HCT116 (cell line): ENCODE measurements around the gene DNAJC10. TPM values are rescaled to one million over a fixed set of nuclear protein-coding genes. Genes with fewer than 3 reads are reported as not detected.

Experiments
- ATAC-seq: fragments of 200-7000 bp; cut with Tn5 transposase; 2 replicates; pipeline ENCODE4 v1.9.1; 2020; ENCODE audit warnings: mild to moderate bottlenecking, moderate library complexity
- BruUV-seq: library from RNA; stranded (reverse); fragments of 400-500 nt; replicated peaks from 2 replicates; lab custom pipeline; 2021; lab: Mats Ljungman, UMichigan
- CTCF ChIA-PET: fragments of 300-600 bp; sonication (Branson Sonifier 250); formaldehyde crosslinking; loops from one replicate; lab custom pipeline; 2021; ENCODE audit warnings: antibody characterized with exemption; lab: Charles Lee
- POLR2A ChIA-PET: fragments of 300-600, 350-600 bp; sonication (Branson Sonifier 250); formaldehyde crosslinking; loops from one replicate; lab custom pipeline; 2021; ENCODE audit warnings: antibody characterized with exemption; lab: Charles Lee
- RAD21 ChIA-PET, 2 experiments: fragments of 300-600 bp; sonication (Branson Sonifier 250); formaldehyde crosslinking; loops; one replicate each; lab custom pipeline; 2023; ENCODE audit warnings: low total read pairs in 2 of 2; ENCODE audit not compliant: uncharacterized antibody in 2 of 2, unreplicated experiment in 2 of 2, low non-redundant PET in 1 of 2; lab: Charles Lee
- DNase-seq: peaks from one replicate; pipeline ENCODE4 v3.0.0-alpha.2; 2010; ENCODE audit warnings: low read depth, low spot score
- H2AFZ ChIP-seq: fragments of 200-600 bp; shearing (Covaris generic), sonication (generic); 2 replicates; pipeline ENCODE4 v1.6.1; 2017; ENCODE audit warnings: low read depth, mixed run types, mixed read lengths, antibody characterized with exemption, low read length; ENCODE audit not compliant: poor library complexity, severe bottlenecking
- H3K27ac ChIP-seq: 2 replicates; pipeline ENCODE4 v1.5.1; 2012; ENCODE audit warnings: low read depth, low read length
- H3K27me3 ChIP-seq: fragments of 200-600 bp; sonication (generic); 2 replicates; pipeline ENCODE4 v1.6.1; 2016; ENCODE audit warnings: mixed run types, low read length, mixed read lengths; ENCODE audit not compliant: insufficient read depth
- H3K36me3 ChIP-seq, 2 experiments: fragments of 200-500 bp in 1 of 2; fragments of 200-600 bp in 1 of 2; sonication (Bioruptor generic) in 1 of 2; sonication (generic) in 1 of 2; 2 replicates each; pipeline versions ENCODE4 v1.5.1 to v1.6.1; 2014 to 2016; ENCODE audit warnings: low read length in 2 of 2, inconsistent platforms in 1 of 2, mixed read lengths in 1 of 2, mixed run types in 1 of 2; ENCODE audit not compliant: insufficient read depth in 2 of 2, control insufficient read depth in 1 of 2
- H3K4me1 ChIP-seq, 2 experiments: fragments of 200-600 bp in 1 of 2; sonication (generic) in 1 of 2; 2 replicates each; pipeline versions ENCODE4 v1.5.1 to v1.6.1; 2012 to 2017; ENCODE audit warnings: low read length in 2 of 2, inconsistent platforms in 1 of 2, mild to moderate bottlenecking in 1 of 2, mixed read lengths in 1 of 2, mixed run types in 1 of 2, moderate library complexity in 1 of 2; ENCODE audit not compliant: insufficient read depth in 2 of 2, control insufficient read depth in 1 of 2
- H3K4me2 ChIP-seq: fragments of 200-600 bp; sonication (generic); 2 replicates; pipeline ENCODE4 v1.6.1; 2017; ENCODE audit warnings: mixed run types, low read length, mixed read lengths
- H3K4me3 ChIP-seq, 2 experiments: fragments of 200-600 bp in 1 of 2; sonication (generic) in 1 of 2; replicated peaks in 1 of 2; 2 replicates each; pipeline ENCODE4 v1.5.1; 2011 to 2016; ENCODE audit warnings: low read length in 2 of 2, control low read depth in 1 of 2, low read depth in 1 of 2, mild to moderate bottlenecking in 1 of 2, mixed read lengths in 1 of 2, mixed run types in 1 of 2
- H3K79me2 ChIP-seq: fragments of 200-600 bp; sonication (generic); 2 replicates; pipeline ENCODE4 v1.6.1; 2017; ENCODE audit warnings: mild to moderate bottlenecking, mixed run types, low read length, moderate library complexity, mixed read lengths; ENCODE audit not compliant: insufficient read depth
- H3K9ac ChIP-seq: fragments of 200-600 bp; sonication (generic); 2 replicates; pipeline ENCODE4 v1.6.1; 2016; ENCODE audit warnings: low read length, mixed read lengths
- H3K9me2 ChIP-seq: fragments of 200-600 bp; sonication (generic), shearing (Covaris generic); 2 replicates; pipeline ENCODE4 v1.6.1; 2017; ENCODE audit warnings: mixed run types, mild to moderate bottlenecking, moderate library complexity; ENCODE audit not compliant: insufficient read depth
- H3K9me3 ChIP-seq, 2 experiments: fragments of 200-500 bp in 1 of 2; fragments of 200-600 bp in 1 of 2; sonication (Bioruptor generic) in 1 of 2; sonication (generic) in 1 of 2; 2 replicates each; pipeline ENCODE4 v1.6.1; 2014 to 2017; ENCODE audit warnings: low read length in 2 of 2, mixed read lengths in 2 of 2, inconsistent platforms in 1 of 2, low read depth in 1 of 2, mild to moderate bottlenecking in 1 of 2, mixed run types in 1 of 2, moderate library complexity in 1 of 2; ENCODE audit not compliant: control insufficient read depth in 1 of 2, insufficient read depth in 1 of 2
- H4K20me1 ChIP-seq: fragments of 200-600 bp; sonication (generic), shearing (Covaris generic); 2 replicates; pipeline ENCODE4 v1.6.1; 2017; ENCODE audit warnings: mixed run types, mild to moderate bottlenecking, moderate library complexity; ENCODE audit not compliant: insufficient read depth
- CEBPB ChIP-seq: IDR thresholded peaks from 2 replicates; pipeline ENCODE4 v1.6.1; 2012; ENCODE audit warnings: low read depth
- EGR1 ChIP-seq: IDR thresholded peaks from 2 replicates; pipeline ENCODE4 v1.6.1; 2012; ENCODE audit warnings: low read depth
- RAD21 ChIP-seq: IDR thresholded peaks from 2 replicates; pipeline ENCODE4 v1.6.1; 2012; ENCODE audit warnings: low read depth, mild to moderate bottlenecking
- SIN3A ChIP-seq: IDR thresholded peaks from 2 replicates; pipeline ENCODE4 v1.6.1; 2012; ENCODE audit warnings: low read depth
- YY1 ChIP-seq: IDR thresholded peaks from 2 replicates; pipeline ENCODE4 v1.6.1; 2011; ENCODE audit warnings: low read length, low read depth, moderate library complexity, mild to moderate bottlenecking; ENCODE audit not compliant: insufficient replicate concordance; ENCODE audit errors: extremely low read depth
- ZFX ChIP-seq: fragments of 450-650 bp; IDR thresholded peaks from 2 replicates; pipeline ENCODE4 v1.6.1; 2017
- ZNF274 ChIP-seq: fragments of 200-500 bp; sonication (Bioruptor generic); IDR thresholded peaks from 2 replicates; pipeline ENCODE4 v1.6.1; 2014; ENCODE audit warnings: mild to moderate bottlenecking, low read depth, low read length, inconsistent platforms
- intact Hi-C: fragments of 100-400 bp; cut with micrococcal nuclease; formaldehyde crosslinking; loops from 2 replicates; pipeline ENCODE4 v1.10.0; 2022
- total RNA-seq: library from RNA; stranded (reverse); gene quantifications from one replicate; pipeline ENCODE4 v1.2.1, GENCODE V29; 2021; ENCODE audit not compliant: unreplicated experiment

DNAJC10 gene
- total RNA-seq, 1 experiment from 2014 or later = 80.4 TPM

- no peak overlapping the region for H3K4me3 ChIP-seq
- TF ChIP-seq RAD21 (no peak), ZFX (no peak), YY1 (no peak)
- TF ChIP-seq, all 23 proteins: peak for 0
- Histone ChIP-seq H3K79me2 (no peaks in the 10 kb centered on the region), H3K27ac (no peak overlapping the region), H3K9me3 (no peaks in the 10 kb centered on the region), H3K36me3 (no peaks in the 10 kb centered on the region), H3K4me1 (no peaks in the 10 kb centered on the region), H2AFZ (no peak overlapping the region), H3K9me2 (no peaks in the 10 kb centered on the region), H3K9ac (no peak overlapping the region), H3K27me3 (no peaks in the 10 kb centered on the region), H4K20me1 (no peaks in the 10 kb centered on the region), H3K4me2 (no peak overlapping the region)
- ATAC-seq = no peak
- DNase-seq = no peak
- POLR2A ChIA-PET = no interaction called here
- RAD21 ChIA-PET = no interaction called here
- CTCF ChIA-PET = no interaction called here
- BruUV-seq = no TSS peak
- intact Hi-C loops = no loop called here
These were observed 98.3 kb downstream of the DNAJC10 start for GRCh38 chr2:182814380-182814779.

GRCh38 chr2:182814804-182815203 lies 98.7 kb downstream of the DNAJC10 start:
- intact Hi-C loops = no loop called here
- ChIA-PET CTCF (no interaction called here), POLR2A (no interaction called here), RAD21 (no interaction called here)
- no peaks in the 10 kb centered on the region for H3K36me3 ChIP-seq
- no peak overlapping the region for H3K9ac ChIP-seq
- H3K4me2 ChIP-seq = no peak overlapping the region
- H3K4me3 ChIP-seq = no peak overlapping the region
- no peak overlapping the region for H2AFZ ChIP-seq
- H3K79me2 ChIP-seq = no peaks in the 10 kb centered on the region
- H3K9me3 ChIP-seq = no peaks in the 10 kb centered on the region
- no peak overlapping the region for H3K27ac ChIP-seq
- no peak for DNase-seq
- TF ChIP-seq ZNF274 (no peak), SIN3A (no peak), EGR1 (no peak), CEBPB (no peak)
- TF ChIP-seq, all 23 proteins: peak for 0
- H3K27me3 ChIP-seq = no peaks in the 10 kb centered on the region
- no peaks in the 10 kb centered on the region for H3K9me2 ChIP-seq
- no peak for ATAC-seq
- no peaks in the 10 kb centered on the region for H4K20me1 ChIP-seq
- BruUV-seq = no TSS peak
- H3K4me1 ChIP-seq = no peaks in the 10 kb centered on the region
